ENCODE measurements around the gene GPR39.

GPR39 gene

DNA sequence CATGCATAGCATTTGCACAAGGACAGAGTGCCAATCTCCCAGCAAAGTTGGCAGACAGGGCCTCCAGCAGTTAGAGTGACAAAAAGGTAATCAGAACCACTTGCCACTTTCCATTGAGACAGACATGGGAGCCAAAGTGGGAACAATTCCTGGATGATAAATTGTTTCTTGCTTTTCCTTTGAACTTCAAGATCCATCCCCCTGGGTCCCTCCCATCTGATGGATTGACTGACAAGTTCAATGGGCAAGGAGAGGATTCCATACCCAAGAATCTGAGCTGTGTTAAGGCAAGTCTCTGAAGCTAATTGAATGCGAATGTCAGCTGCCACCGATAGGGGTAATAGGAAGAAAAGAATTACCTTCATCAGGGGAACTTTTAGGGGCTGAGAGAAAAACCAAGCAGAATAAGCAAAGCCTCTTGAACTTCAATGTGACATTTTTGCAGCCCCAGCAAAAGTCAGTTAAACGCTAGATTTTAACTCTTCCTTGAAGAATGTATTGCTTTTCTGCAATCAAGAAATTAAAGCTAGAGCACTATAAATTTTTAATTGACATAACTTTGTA, 156.9 kb downstream of the GPR39 start:
- DNase-seq = no peak

DNA sequence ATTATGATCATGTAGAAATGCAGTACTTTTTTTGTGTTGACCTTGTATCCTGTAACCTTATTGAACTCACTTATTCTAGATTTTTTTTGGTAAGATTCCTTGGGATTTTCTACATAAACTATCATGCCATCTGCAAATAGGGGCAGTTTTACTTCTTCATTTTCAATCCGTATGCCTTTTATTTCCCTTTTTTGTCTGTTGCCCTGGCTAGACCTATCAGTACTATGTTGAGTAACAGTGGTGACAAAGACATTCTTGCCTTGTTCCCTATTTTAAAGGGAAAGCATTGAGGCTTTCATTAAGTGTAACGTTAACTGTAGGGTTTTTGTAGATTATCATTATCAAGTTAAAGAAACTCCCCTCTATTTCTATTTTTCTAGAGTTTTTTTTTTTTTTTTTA, 161.1 kb downstream of the GPR39 start:
- DNase-seq = no peak

GRCh38 chr2:132581591-132581990, 165.0 kb downstream of the GPR39 start:
- DNase-seq = no peak

GRCh38 chr2:132581991-132582738, 165.6 kb downstream of the GPR39 start:
- no peak for DNase-seq

GRCh38 chr2:132583666-132584360, 167.2 kb downstream of the GPR39 start:
- DNase-seq = no peak

GRCh38 chr2:132584976-132585817, 168.6 kb downstream of the GPR39 start:
- DNase-seq = no peak

GRCh38 chr2:132586101-132586511, 169.5 kb downstream of the GPR39 start:
- DNase-seq = no peak

DNA sequence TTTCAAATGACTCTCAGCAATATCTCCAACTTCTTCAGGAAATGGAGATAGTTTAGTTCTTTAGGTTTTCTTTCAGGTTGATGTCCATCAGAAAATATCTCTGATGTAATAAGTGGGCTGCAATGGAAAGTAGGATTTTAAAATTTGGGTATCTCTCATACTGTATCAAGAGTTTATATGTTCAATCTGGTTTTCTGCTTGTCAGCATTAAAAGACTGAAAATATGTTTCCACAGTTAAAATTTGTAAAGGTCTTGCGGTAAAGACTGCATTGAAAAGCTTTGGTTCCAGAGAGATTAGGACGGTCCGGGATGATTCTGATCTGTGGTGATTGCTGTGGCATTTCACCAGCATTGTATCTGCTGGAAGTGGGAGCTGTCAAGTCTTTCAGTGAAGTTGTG, 170.2 kb downstream of the GPR39 start:
- DNase-seq = no peak

DNA sequence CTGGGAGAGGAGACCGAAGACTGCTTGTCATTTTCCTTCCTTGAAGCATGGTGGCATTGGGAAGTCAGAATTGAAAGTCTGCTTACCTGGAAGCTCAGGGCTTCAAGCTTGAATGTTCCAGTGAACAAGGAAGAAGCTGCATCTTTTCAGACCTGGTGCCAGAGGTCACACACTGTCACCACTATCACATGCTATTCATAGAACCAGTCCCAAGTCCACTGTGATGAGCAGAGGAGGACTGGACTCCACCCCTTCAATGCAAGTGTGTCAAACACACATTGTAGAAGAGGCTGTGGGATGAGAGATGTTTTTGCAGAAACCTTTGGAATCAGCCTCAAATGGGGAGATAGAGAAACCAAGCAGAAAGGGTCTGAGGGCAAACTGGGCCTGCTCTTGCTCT, 172.0 kb downstream of the GPR39 start:
- no peak for DNase-seq

DNA sequence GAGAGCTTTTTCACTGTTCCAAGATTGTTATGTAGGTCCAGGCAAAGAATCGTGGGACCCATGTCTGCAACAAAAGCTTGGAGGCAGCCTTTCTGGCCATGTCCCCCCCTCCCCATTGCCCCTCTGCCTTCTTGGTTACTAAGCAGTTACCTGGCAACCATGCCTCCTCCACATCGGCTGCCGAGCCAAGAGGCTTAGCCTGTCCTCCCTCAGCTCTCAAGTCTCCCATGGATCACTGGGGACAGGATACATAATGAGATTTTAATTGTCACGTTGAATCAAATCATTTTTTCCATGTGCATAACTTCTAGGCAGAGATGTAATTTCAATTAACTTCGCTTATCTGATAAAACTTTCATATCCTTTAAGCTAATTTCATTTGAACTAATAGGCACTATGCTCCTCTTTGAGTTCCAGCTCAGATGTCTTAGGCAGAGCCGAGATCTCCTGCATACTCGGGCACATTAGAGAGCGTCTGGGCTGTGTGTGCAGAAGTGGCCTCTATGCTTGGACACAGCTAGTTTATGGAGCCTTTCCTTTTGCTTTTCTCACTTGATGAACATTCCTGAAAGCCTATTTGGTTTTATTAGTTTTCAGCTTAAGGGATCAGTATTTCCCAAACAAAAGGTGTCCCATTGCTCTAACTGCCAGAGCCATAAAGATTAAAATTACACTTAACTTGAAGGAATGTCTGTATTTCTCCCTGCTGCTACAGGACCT, 172.7 kb downstream of the GPR39 start:
- DNase-seq = no peak

- no peak for DNase-seq
Observed at GRCh38 chr2:132589966-132590365, 173.4 kb downstream of the GPR39 start.

- DNase-seq = no peak
Observed at GRCh38 chr2:132593171-132593570, 176.6 kb downstream of the GPR39 start.

DNA sequence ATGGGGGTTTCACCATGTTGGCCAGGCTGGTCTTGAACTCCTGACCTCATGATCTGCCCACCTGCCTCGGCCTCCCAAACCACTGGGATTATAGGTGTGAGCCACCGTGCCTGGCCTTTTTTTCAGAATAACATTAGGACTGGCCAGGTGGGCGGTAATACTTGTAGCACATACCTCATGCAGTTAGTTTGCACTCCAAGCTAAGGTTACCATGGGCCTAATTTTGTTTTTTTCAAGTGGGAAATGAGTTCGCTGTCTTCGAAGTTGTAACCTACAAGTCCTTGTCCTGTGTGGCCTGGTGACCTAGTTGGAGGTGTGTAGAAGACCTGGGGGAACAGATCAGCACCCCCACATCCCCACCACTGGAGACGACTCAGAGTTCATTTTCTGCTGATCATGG, 178.6 kb downstream of the GPR39 start:
- DNase-seq = no peak

GRCh38 chr2:132595693-132596092, 179.1 kb downstream of the GPR39 start:
- DNase-seq = no peak

GRCh38 chr2:132597166-132597565, 180.6 kb downstream of the GPR39 start:
- no peak for DNase-seq

- DNase-seq = no peak
Observed at GRCh38 chr2:132597831-132598230, 181.2 kb downstream of the GPR39 start.

DNA sequence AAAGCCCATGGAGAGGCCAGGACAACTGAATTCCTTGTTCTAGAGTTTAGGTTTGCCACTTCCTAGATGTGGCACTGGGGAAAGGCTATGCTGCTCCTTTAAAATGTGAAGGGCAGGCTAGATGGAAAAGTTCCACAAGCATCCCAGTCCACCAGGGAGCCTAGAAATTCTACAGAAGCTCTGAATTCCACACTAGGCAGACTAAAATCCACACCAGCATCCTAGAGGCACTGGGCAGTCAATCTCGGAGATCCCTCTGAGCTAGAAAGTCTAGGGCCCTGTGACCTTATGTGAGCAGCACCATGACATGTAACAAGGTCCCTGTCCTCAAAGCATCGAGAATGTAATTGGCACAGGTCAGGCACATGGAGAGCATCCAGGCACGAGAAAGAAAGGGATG, 181.9 kb downstream of the GPR39 start:
- no peak for DNase-seq

DNA sequence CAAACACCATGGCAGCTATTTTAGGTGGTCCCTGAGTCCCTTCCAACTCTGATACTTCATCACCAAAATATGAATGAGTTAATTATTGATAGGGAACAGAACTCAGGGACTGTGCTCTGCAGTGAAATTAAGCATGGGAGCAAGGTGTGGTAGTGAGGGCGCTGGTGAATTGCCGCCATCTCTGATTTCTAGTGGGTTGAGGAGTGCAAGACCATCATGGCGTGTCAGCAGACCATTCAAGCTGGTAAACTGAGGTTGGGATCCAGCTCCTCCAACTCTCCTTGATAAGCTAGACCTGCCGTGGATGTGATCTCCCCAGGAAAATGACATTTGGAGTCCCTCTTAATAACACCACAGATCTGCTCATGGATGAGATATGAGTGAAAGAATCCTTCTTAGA, 183.0 kb downstream of the GPR39 start:
- DNase-seq = no peak

DNA sequence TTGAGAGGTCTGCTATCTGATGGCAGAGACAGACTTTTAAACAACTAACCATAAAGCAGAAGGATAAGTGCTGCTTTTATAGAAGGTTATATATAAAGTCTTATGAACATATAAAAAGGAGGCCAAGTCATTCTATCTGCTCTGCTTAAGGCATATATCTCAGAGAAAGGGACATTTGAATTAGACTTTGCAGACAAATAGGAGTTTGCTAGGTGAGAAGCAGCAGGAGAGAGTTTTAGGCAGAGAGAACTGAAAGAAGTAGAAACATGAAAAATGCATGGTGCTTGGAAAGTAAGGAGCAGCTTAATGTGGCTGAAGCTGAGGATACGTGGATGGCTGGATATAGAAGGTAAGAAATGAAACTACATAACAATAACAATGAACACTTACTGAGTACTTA, 188.0 kb downstream of the GPR39 start:
- DNase-seq = no peak

GRCh38 chr2:132605236-132606180, 188.9 kb downstream of the GPR39 start:
- DNase-seq = no peak

- no peak for DNase-seq
Observed at GRCh38 chr2:132606649-132607048, 190.0 kb downstream of the GPR39 start.
